Bone marrow (tissue), 2 donors: Measurements from ENCODE around the gene LPIN1.

Experiments used
- DNase-seq, 2 donors: peaks; one replicate each; lab custom pipeline; 2025; lab: John Stamatoyannopoulos, UW

LPIN1 gene

DNA sequence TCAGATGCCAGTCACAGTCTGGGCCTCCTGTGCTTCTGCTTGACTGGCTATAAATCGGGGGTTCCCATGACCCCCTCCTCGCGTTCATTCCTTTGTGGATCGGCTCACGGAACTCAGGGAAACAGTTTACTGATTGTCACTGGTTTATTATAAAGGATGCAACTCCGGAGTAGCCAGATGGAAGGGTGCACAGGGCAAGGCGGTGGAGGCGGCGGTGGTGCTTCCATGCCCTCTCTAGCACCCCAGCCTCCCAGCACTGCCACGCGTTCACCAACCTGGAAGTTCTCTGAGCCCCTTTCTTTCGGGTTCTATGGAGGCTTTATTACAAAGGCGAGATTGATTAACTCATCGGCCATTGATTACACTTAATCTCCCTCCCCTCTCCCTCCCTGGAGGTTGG is 15.6 kb downstream of the LPIN1 start:
- DNase-seq = no peak

- no peak for DNase-seq
Observed at GRCh38 chr2:11762799-11763461, 16.5 kb downstream of the LPIN1 start.

DNA sequence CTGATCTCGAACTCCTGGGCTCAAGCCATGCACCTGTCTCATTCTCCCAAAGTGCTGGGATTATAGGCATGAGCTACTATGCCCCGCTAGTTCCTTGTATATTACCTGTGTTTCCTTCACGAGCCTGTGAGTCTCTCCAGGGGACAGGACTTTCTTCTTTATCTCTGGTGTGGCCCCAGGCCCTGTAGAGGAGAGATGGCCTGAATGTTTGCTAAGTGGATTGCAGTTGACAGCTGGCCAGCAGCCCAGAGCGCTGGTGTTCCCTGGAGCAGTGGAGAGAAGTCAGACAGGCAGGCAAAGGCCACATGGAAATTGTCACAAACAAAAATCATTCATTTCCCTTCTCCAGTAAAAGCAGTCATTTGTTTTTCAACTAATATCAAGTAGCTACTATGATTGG is 17.9 kb downstream of the LPIN1 start:
- no peak for DNase-seq

DNA sequence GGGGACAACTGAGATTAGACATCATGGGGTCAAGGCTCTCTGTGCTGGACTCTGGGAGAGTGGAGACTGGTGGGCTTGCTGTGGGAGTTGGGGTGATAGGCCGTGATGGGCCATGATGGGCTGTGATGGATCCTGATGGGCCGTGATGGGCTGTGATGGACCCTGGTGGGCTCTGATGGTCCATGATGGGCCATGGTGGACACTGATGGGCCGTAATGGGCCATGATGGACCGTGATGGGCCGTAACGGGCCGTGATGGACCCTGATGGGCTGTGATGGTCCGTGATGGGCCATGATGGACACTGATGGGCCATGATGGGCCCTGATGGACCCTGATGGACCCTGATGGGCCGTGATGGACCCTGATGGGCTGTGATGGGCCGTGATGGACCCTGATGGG is 18.5 kb downstream of the LPIN1 start:
- DNase-seq = no peak

- DNase-seq = no peak
Observed at GRCh38 chr2:11765501-11765900, 19.1 kb downstream of the LPIN1 start.

DNA sequence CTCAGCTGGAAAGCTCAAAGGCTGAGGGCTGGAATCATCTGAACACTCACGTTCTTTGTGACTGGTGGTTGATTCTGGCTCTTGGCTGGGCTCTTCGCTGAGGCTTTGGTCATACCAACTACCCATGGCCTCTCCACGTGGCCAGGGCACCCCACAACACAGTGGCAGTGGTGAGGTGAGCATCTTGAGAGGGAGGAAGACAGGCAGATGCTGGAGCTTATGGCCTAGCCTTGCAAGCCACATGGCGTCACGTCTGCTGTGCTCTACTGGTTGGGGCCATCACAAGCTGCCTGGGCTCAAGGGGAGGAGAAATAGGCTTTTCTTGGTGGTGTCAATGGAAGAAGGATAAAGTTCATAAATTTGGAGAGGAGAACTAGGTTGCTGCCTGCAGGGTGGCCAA is 19.6 kb downstream of the LPIN1 start:
- DNase-seq = no peak

DNA sequence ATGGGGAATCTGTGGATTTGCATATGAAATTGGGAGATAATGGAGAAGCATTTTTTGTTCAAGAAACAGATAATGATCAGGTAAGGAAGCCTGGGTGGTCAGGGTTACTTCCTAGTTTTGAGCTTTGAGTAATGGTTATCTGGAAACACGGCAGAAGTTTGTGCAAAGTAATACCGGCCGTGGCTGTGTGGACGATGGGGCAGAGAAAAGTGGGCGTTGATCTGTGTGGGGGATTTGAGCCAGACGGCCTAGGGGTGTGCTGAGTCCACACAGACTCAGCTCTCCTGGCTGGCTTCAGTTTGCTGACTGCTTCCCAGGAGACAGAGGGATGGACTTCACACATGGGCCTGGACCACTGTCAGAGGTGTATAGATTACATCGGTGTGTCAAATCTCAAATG is 21.3 kb downstream of the LPIN1 start:
- DNase-seq = no peak

DNA sequence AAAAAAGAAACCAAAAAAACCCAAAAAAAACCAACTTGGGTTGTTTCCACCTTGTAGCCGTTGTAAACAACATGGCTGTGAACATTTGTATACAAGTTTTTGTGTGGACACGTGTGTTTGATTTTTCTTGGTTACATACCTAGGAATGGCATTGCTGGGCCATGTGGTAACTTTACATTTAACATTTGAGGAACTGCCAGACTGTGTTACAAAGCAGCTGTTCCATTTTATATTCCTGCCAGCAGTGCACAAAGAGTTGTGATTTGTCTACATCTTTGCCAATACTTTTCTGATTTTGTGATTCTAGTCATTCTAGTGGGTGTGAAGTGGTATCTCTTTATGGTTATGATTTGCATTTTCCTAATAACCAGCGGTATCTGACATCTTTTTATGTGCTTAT is 22.5 kb downstream of the LPIN1 start:
- DNase-seq = no peak

DNA sequence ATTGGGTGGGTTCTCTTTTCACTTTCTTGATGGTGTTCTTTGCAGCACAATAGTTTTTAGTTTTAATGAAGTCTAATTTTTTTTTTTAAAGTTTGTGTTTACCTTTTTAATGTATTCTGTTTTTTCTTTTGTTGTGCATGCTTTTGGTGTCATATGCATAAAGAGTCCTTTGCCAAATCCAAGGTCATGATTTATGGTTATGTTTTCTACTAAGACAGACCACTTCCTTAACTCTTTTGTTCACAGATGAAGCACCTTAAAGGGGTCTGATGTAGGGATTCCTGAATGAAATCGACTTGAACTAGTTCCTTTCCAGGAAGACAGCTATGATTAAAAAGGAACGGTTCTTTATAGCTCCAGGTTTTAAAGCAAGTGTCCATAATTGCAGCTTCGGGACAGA is 23.1 kb downstream of the LPIN1 start:
- no peak for DNase-seq

DNA sequence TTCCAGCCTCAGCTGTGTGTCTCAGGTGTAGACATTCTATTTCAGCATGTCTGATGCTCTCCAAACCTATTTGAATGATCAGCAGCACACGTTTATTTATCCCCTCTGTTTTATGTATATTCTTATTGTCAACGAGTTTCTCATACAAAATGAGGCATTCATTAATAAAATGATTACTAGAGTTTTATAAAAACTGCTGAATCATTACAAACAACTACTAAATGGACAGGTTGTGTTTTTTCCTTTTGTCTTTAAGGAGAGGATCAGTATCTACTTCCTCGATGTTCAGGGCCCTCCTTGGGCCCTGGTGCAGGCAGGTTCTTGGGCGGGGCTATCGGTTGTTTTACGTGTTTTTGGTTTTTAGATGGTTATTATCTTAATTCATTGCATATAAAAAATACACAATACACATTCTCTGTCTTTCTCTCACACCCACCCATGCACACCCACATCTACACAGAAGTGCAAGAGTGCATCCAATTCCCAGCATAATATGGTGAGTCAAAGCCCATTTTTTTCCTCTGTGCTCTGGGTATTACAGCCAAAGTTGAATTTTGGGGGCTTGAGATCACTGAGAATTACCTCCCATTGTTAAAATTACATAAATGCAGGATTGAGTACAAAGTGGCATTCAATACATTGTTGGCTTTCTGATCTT is 24.2 kb downstream of the LPIN1 start:
- DNase-seq = no peak

DNA sequence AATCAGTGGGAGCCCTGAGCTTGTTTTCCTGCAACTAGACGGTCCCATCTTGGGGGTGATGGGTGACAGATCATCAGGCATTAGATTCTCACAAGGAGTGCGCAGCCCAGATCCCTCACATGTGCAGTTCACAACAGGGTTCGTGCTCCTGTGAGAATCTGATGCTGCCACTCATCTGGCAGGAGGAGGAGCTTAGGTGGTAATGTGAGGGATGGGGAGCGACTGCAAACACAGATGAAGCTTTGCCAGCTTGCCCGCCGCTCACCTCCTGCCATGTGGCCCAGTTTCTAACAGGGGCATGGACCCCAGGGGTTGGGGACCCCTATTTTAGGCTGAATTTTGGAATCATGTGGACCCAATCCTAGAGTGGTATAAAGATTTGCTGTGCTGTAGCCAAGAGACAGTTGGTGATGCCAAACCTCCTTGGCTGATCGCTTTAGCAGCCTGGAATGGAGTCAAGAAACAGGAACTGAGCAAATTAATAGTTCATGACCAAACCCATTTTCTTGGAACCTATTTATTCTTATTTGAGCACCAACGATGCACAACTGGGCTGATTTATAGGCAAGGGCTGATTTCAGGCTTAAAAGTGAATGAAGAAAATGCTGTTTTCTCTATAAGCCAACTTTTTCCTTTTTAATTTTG is 25.7 kb downstream of the LPIN1 start:
- no peak for DNase-seq

- no peak for DNase-seq
Observed at GRCh38 chr2:11773111-11773510, 26.7 kb downstream of the LPIN1 start.

GRCh38 chr2:11773747-11774525 is 27.5 kb downstream of the LPIN1 start:
- DNase-seq = no peak

DNA sequence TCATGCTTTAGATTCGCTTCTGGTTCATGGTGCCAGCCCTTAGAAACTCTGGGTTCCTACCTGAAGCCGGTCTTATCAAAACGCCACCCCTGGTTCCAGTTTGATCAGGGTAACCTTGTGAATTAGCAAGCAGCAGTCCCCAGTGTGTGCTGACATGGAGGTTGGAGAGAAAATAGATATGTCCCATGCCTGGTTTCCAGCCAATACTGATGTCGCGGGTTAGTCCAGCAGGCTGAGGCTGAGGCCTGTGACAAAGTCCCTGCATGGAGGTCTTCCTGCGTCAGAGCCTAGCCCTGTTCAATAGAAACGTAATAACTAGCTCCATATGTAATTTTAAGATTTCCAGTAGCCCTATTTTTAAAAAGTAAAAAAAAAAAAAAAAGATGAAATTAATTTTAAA is 28.2 kb downstream of the LPIN1 start:
- DNase-seq = no peak

GRCh38 chr2:11775384-11775783 is 29.0 kb downstream of the LPIN1 start:
- DNase-seq = no peak

DNA sequence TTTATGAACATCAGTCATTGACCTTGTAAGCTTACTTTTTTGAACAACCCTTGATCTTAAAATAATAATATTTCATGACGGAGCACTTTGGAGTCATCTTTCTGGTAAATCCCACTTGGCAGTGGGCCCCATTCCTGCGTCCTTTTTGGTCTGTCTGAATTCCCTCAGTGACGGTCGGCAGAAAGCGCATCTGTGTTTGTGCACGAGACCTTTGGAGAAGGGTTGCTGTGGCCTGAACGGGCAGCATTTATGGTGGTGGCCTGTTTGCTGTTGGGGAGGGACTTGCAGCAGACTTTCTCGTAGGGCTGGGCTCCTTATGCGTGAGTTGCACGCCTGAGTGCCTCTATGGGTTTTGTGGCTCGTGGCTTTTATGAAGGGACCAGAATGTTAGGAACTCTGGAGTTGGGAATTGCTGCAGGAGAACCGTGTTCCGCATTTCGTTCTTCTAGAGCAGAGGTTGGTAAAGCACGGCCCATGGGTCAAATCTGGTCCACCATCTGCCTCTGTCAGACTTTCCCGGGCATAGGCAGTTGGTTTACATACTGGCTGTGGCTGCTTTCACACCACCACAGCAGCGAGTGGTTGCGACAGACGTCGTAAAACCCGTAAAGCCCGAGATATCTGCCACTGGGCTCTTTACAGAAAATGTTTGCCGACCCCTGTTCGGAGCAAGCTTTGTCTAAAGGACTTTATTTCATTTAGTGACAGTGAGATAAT is 30.8 kb downstream of the LPIN1 start:
- DNase-seq = no peak

DNA sequence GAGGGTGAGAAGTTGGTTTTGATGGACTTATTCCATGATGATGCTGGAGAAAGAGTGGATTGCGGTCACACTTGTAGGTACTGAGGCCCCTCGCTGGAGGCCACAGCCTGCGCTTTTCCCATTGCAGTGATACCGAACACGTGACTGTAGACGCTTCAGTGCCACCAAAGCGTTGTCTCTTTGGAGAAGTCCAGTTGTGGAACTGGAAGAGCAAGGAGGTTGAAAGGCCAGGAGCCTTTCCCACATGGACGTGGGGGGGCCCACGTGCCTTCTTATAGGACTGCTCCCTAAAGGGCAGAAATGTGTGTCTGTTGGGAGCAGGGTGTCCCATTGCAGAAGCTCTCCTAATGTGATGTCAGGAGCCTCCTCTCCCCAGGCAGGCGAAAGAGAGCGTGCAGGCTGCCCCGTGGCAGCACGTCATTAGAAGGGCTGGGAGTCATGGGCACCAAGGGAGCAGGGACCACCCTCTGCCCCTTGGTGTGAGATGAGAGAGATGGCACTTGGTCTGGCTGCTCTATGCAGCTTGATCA is 31.5 kb downstream of the LPIN1 start:
- no peak for DNase-seq

DNA sequence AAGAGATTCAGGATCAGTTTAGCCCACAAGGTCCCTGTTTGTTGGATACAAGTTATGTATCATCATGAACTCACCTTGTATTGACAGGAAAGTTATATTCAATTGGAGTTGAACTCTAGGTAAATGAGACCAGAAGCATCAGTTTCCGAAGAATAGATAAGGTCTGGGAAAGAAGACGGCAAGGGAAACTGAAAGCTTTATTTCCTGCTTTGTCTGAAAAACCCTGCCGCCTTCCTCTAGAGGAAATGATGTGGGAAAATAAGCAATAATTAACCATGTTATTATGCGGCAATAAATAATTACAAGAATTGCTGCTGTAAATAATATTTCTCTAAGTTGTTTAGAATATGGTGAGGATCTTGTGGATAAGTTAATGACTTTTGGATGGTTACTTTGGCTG is 32.0 kb downstream of the LPIN1 start:
- DNase-seq = no peak

DNA sequence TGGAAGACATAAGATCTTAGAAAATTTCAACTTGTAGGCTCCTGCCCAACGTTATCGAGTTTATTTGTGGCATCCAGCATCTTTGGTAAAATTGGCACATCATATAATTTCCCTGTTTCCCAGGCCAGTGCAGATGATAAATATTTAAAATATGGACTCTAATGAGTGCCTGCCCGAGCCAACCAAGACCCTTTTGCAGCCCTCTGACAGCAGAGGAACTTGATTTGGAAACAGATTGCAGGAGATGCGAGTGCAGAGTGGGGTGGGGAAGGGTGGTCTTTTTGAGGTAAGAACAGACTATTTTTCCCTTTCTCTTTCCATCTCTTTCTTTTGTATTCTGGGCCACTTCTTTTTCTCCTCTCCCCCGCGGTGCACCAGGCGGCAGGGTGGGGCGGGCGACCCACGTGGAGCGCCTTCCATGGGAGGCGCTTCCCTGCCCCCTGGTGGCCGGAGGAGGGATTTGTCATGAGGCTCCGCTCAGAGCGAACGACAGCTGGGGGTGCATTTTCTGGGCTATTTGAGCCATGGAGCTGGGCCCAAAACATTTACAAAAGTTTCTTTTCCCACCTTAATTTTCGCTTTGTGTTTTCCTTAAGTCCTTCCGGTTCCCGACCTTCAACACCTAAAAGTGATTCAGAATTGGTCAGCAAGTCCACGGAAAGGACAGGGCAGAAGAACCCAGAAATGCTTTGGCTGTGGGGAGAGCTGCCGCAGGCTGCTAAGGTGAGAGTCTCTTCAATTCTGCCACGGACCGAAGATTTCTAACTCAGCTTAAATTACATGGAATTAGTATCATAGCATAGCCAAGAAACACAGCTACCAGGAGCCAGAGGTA is 32.7 kb downstream of the LPIN1 start:
- DNase-seq = peak; percentile 46 to 62

GRCh38 chr2:11781602-11782001 is 35.2 kb downstream of the LPIN1 start:
- DNase-seq = no peak

DNA sequence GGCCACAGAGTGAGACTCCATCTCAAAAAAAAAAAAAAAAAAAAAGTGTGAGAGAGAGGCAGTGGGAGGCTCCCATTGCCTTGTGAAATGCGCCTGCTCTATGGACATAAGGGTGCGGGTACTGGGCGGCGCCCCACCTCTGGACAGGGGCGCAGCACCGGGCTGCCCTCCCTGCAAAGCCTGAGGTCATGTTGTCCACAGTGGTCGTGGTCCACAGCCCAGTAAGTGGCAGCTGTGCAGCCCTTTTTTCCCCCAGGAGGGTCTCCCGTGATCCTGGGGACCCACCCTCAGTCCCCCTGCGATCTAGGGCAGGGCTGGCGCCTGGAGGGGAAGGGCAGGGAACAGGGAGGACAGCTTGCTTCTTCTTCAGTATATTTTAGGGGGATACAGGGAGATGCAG is 37.8 kb downstream of the LPIN1 start:
- DNase-seq = no peak
